Measurements from ENCODE around the gene KRT75.

KRT75 gene

DNA sequence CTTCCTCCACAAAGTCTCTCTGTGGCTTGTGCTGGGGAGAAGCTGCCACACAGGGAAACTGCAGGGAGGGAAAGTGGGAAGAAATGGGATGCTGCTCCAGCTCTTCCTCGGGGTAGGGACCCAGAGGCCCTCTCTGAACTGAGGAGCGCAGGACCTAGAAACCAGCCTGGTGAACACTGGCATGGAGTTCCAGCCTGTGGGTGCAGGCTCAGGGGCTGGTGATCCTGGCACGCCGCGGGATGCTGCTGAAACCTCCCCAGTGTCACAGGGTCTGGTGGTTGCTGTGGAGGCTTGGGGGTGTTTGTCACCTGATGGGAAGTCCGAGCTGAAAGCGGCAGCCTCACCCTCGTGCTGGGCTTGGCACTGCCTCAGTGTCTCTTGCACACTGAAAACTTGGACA lies 5.2 kb upstream of the KRT75 start:
- DNase-seq = no peak

DNA sequence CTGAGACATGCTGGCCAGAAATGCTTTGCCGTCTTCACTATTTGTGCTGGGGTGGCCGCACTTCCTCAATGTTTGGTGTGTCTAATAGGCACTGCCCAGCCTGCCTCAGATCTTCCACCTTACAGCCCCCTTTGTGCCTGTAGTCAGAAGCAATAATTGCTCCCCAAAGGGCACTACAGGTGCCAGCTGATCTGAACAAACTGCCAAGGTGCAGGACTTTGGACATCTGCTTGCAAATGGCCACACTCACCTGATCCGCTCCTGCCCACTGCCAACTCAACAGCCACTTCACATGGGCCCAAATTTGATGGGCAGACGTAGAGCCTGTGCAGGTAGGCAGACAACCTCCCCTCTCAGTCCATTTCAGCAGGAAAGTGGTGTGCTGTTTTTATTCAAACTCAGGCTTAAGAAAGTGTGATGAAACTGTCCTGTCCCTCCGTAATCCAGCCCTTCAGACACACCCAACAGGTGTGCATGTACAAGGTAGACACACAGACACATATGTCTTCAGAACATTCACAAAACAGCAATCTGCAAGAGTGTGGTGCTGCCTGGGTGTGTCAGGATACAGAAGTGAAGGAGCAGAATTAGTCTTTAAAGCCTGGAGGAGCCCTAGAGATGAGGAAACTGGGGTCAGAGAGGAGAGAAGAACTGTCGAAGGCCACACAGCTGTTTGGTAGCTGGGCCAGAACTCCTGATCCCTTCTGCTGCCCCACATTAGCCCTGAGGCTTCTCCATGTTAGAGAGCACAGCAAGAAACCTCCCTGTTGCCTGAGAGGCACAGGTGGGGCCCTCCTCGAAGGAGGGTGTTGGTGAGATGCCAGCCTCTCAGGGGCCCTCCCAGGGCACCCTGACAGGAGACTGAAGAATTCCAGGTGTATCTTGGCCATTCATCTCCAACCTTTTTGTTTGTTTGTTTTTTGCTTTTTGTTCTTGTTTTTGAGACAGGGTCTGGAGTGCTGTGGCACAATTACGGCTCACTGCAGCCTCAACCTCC lies 4.4 kb upstream of the KRT75 start:
- DNase-seq = no peak

DNA sequence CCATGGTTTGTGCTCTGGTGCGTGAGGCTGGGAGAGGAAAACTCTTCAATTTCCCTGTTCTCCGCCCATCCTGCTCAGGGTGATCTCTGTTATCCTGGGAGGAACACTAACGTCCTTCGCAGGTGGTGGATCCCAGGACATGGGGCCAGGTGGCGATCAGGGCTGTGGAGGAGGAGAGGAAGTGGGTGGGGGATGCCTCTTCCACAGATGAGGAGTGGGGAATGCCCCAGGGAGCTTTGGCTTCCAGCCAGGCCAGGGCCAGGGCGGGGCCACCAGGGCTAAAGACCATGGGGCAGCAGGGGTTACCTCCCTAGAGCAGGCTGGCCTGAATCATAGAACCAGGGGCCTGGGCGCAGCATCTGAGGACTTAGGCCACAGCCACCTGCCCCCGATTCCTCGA lies 3.3 kb upstream of the KRT75 start:
- no peak for DNase-seq

- no peak for DNase-seq
Observed at GRCh38 chr12:52436828-52437474, 2.8 kb upstream of the KRT75 start.

DNA sequence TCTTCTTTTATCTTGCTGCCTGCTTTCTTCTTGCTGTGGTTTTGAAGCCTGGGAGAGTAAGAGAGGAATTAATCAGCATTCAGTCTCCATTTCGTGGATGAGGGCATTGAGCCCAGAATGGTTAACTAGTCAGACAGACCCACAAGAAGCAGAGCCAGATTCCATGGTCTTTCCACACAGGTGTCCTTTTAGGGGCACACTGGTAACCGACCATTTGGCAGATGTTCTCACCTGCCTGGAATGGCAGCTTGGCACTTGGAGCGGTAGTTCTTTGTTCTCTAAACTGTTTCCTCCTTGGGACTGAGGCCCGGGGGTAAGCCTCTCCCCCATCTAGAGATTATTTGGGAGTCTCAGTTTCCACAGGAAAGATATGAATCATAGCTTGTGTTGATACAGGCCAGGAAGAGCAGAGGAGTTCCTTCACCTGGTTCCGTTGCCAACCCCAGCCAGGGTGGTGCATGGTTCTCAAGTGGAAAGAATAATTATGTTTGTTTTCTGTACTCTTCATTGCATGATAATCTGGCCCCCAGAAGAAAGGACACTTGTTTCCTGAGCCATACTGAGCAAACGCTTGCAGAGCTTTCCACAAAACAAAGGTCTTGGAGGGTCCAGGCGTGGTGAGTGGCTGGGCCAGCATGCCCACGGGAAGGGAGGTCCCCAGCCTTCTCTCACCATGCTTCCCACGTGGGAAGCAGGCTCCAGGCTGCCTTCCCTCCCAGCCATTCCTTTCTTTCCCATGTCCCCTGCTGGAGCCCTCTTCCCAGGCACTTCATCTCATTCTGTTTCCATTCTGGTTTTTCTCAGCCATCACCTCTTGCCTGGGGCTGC lies 2.0 kb upstream of the KRT75 start:
- no peak for DNase-seq

- DNase-seq = no peak
Observed at GRCh38 chr12:52435659-52435999, 1.5 kb upstream of the KRT75 start.

DNA sequence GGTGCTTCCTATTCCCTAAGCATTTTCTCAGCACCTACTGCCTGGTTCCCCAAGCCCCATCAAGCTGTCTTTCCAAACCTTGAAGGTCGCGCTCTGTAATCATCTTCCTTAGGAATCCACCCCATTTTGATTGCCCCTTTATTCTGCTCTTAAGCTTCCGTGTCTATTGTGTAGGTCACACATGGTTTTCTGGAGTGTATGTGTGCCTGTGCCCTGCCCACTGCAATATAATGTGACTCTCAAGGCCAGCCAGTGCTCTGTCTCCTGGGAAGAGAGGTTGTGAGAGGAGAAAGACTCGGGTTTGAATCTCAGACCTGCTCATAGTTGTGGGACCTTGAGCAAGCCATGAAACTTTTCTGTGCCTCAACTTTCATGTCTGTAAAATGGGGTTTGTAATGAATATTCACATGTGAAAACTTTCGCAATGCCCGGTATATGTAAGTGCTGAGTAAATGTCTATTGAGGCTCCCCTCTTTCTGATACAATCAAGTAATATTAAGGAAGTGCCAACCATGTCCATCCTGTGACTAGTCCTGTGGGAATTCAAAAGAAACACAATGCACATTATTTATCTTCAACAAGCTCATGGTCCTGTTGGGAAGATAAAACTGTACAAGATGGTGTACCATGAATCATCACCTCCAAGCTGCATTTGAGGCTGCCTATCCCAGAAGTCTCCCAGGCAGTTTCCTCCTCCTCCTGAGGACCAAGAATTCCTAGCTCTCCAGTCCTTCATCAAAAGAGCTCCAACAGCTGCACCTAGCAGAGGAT lies 774 bp upstream of the KRT75 start:
- DNase-seq = no peak

DNA sequence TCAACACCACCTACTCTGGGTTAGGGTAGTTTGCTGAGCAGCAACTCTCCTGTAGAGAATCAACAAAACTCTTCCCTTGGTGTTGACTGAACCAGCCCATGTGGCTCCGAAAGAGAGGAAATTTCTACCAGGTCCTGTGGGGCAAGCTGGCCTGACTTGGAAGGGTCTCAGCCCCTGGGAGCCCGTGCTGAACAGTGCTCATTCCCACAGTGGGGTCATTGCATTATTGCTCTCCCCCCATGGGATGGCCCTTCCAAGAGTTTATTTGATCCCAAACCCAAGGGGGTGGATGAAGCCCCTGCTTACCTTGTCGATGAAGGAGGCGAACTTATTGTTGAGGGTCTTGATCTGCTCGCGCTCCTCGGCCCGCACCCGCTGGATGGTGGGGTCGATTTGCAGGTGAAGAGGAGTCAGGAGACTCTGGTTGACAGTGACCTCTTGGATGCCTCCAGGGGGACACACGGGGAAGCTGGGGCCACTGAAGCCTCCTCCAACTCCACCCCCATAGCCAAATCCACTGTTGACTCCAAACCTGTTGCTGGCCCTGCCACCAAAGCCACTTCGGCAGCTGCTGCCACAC lies 580 bp downstream of the KRT75 start:
- DNase-seq = no peak

- DNase-seq = no peak
Observed at GRCh38 chr12:52432559-52433207, 1.5 kb downstream of the KRT75 start.

DNA sequence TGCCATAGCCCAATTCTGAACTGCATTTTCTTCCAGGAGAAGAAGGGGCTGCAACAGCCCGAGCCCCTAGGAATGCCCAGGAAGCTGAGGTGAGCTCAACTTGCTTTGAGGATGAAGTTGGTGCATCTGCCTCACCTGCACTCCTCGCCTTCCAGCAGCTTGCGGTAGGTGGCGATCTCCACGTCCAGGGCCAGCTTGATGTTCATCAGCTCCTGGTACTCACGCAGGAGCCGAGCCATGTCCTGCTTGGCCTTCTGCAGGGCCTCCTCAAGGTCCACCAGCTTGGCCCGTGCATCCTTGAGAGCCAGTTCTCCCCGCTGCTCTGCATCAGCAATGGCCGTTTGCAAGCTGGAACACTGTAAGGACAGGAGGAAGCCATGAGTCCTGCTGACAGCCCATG lies 6.0 kb downstream of the KRT75 start:
- no peak for DNase-seq

- DNase-seq = no peak
Observed at GRCh38 chr12:52427083-52427482, 7.1 kb downstream of the KRT75 start.

DNA sequence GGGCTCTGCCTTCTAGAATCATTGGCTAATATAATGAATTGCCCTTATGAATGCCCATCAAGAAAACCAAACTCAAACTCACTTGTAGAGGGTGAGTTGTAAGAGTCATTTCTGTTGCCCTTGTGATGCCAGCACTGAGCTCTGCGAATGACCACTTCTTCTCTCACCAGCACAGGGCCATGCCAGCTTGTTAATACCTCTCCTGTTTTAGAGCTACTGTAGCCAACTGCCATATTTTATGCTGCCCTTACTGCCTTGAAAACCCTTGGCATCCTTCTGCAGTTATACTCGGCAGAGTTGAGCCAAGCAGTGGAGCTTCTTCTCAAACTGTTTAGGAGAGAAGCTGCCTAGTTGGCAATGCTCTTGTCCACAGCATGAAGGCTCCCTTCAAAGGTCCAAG lies 8.1 kb downstream of the KRT75 start:
- DNase-seq = no peak

GRCh38 chr12:52425466-52425865 lies 8.7 kb downstream of the KRT75 start:
- no peak for DNase-seq

GRCh38 chr12:52423661-52424500 lies 10.3 kb downstream of the KRT75 start:
- no peak for DNase-seq

DNA sequence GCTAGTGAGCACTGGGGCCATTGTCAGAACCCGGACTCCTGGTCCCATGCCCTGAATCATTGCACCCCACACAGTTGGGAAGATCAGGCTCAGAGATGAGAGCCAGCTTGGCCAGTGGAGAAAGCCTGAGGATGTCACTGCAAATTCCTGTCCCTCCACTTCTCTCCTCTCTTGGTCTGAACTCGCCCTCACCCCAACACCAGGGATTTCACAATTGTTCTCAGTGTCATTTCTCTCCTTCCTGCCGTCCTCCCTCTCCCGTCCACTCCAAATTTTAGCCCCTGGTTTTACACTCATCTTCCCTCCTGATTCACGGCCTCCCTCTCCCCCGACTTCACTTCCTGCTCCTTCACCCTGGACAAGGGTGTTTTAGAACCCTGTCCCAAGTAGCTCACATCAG lies 11.1 kb downstream of the KRT75 start:
- DNase-seq = no peak

DNA sequence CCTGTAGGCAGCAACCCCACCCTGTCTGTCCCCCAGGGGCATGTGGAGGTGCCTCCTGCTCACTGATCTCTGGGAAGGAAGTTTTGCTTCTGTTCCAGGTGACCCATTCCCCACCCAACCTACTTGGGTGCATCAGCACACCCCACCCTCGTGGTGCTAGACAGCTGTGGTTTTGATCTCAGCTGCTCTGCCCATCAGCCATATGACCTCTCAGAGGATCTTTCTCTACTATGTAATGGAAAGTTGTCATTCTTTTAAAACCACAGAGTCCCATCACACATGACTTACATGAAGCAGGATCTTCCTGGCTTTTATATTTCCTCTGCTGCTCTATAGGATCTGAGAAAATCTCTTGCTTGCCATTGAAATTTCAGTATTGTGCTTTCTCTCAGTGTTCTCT lies 14.5 kb downstream of the KRT75 start:
- no peak for DNase-seq

DNA sequence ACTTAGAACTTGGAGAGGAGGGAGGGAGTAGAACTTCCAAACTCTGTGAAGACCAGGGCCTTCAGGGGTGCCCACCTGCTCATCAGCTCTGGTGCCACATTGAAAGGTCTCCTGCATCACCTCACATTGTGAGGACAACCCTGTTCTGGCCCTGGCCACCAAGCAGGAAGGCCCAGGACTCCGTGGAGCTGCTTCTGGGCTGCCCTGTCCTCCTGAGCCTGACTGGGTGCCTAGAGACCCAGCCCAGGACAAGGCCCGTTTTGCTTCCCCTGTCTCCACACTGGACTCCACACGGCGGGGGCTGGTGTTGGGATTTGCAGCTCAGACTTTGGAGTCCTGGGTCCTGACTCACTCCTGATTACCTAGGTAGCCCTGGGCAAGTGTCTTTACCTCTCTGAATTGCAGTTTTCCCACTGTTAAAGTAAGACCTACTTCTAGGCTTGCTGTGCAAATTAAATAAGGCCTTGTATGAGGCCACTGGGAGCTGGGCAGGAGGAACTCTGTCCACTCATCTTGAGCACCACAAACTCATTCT lies 15.5 kb downstream of the KRT75 start:
- no peak for DNase-seq

DNA sequence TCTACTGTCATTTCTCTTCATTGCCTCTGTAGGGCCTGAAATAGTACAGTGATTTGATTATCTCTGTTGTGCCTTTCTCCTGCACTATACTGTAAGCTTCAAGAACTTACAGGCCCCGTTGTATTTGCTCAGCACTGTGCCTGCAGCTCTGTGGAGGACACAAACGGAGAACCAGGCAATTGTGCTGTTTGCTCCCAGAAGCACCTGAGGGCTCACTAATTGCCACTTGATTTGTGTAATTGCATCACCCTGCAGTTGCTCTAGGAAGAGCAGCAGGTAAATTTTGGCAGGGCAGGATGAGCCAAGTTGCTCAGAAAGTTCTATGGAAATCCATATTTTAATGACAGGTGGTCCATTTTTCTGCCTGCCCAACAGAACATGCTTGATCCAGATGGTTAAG lies 16.4 kb downstream of the KRT75 start:
- no peak for DNase-seq

- DNase-seq = no peak
Observed at GRCh38 chr12:52416795-52417194, 17.4 kb downstream of the KRT75 start.

Measured in activated naive CD4-positive, alpha-beta T cell treated with Interleukin-2 at 50 U/mL for 16 hours (primary cell).